NCI-H69 (cell line): ENCODE measurements around the gene PLEK2.

Source experiments
- DNase-seq: peaks from one replicate; lab custom pipeline; 2025; lab: John Stamatoyannopoulos, UW

PLEK2 gene

GRCh38 chr14:67397536-67397935 is 14.4 kb downstream of the PLEK2 start:
- no peak for DNase-seq

GRCh38 chr14:67396381-67396970 is 15.5 kb downstream of the PLEK2 start:
- no peak for DNase-seq

- DNase-seq: no peak
These were observed 16.1 kb downstream of the PLEK2 start for GRCh38 chr14:67395876-67396189.

- no peak for DNase-seq
These were observed 16.7 kb downstream of the PLEK2 start for GRCh38 chr14:67395086-67395875.

- DNase-seq: no peak
These were observed 18.3 kb downstream of the PLEK2 start for GRCh38 chr14:67393689-67394088.

DNA sequence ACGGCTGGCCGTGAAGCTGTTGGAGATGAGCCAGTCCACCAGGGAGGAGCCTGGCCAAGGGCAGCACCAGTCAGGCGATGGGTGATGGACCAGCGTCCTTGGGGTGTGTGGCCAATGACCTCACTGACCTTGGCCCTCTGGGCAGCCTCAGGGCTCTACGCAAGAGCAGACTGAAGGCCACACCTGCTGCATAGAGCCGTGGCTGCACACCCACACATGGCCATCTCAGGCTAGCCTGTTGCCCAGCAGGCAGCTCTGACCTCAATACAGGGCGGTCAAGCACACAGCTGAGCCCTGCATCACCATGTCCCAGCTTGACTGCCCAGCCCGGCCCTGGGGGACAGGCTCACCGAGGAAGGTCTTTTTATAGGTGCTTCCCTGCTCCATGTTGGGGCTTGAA is 19.2 kb downstream of the PLEK2 start:
- DNase-seq: no peak

- no peak for DNase-seq
These were observed 19.8 kb downstream of the PLEK2 start for GRCh38 chr14:67392123-67392522.

DNA sequence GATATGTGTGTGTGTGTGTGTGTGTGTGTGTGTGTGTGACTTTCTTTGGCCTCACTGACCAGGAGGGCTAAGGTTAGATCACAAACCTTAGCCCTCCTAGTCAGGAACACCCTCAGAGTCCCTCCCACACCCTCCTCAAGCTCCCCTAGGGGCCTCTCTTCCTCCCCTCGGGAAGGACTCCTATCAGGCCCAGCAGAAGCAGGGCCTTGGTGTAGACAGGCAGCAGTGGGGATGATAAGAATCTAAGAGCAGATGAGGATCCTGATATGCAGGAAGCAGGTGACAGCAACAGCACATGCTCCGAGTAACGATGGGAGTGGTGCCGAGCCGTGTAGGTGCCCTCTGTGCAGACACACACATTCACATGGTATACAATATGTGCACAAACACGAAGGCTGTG is 20.7 kb downstream of the PLEK2 start:
- DNase-seq: no peak

- no peak for DNase-seq
These were observed 22.0 kb downstream of the PLEK2 start for GRCh38 chr14:67389811-67390534.

GRCh38 chr14:67389275-67389674 is 22.7 kb downstream of the PLEK2 start:
- DNase-seq: no peak

GRCh38 chr14:67387195-67387594 is 24.8 kb downstream of the PLEK2 start:
- no peak for DNase-seq

DNA sequence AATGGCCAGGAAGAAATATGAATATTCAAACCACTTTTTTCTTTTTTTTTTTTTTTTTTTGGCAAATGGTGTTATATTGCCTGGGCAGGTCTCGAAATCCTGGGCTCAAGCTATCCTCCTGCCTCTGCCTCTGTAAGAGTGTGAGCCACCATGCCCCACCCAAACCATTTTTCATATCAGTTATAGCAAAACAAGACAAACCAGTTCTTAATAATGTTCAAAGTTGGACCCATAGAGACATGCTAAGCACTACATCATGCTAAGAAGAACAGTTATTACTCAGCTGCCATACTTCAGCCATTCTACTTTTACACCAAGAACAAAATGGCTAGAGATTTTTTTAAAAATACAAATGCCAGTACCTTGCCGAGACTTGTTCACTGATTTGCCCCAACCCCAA is 26.3 kb downstream of the PLEK2 start:
- DNase-seq: no peak

GRCh38 chr14:67385120-67385519 is 26.8 kb downstream of the PLEK2 start:
- no peak for DNase-seq

GRCh38 chr14:67377916-67378315 is 34.0 kb downstream of the PLEK2 start:
- DNase-seq: no peak

DNA sequence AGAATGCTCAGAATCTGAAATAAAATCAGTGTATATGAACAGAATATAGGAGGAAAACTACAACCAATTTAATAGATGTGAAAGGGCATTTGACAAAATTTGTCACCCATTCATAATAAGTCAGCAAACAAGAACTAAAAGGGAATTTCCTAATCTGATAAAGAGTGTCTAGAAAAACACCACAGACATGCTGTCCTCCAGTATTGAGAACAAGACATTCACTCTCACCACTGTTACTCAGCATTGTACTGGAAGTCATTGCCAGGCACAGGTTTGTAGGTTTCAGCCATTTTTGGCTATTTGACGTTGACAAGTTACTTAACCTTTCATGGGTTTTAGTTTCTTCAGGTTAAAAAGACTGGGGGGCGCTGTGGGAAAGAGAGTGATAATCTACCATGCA is 38.6 kb downstream of the PLEK2 start:
- DNase-seq: no peak

DNA sequence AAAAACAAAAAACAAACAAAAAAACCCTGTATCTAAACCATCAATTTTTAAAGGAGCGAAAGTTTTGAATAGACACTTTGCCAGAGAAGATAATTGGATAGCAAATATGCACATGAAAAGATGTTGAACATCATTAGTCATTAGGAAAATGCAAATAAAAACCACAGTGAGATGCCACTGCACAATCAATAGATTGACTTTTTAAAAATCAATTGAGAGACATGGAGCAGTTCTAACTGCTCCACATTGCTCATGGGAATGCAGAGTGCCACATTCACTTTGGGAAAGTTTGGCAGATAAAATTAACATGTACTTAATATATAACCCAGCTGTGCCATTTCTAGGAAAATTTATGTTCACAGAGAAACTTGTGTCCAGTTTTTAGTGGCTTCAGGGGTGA is 39.1 kb downstream of the PLEK2 start:
- DNase-seq: no peak

DNA sequence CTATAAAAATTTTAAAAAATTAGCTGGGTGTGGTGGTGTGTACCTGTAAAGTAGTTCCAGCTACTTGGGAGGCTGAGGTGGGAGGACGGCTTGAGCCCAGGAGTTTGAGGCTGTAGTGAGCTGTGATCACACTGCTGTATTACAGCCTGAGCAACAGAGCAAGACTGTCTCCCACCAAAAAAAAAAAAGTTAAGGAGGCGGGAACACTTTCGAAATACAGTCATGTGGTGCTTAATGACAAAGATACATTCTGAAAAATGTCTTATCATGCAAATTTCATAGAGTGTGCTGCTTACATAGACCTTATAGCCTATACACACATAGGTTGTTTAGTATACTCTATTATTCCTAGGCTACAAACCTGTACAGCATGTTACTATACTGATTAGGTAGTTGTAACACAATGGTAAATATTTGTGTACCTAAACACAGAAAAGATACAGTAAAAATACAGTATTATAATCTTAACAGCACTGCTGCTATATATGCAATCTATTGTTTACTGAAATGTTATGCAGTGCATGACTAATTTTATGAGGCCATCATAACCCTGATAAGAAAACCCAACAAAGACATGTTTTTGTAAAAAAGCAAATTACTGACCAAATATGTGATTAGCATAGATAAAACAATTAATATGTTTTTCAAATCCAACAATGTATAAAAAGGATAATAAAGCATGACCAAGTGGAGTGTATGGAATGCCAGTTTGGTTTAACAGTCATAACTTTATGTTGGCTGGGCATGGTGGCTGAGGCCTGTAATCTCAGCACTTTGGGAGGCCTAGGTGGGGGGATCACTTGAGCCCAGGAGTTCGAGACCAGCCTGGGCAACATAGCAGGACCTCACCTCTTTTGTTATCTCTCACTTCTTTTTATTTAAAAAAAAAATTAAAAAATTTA is 40.5 kb downstream of the PLEK2 start:
- DNase-seq: no peak

DNA sequence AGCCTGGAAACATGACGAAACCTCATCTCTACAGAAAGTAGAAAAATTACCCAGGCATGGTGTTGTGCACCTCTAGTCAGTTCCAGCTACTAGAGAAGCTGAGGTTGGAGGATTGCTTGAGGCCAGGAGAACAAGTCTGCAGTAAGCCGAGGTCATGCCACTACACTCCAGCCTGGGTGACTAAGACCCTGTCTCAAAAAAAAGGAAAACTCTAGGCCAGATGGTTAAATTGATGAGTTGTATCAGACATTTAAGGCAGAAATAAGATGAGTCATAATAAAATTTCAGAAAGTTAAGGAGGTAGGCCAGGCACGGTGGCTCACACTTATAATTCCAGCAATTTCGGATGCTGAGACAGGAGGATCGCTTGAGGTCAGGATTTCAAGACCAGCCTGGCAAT is 41.1 kb downstream of the PLEK2 start:
- DNase-seq: no peak

GRCh38 chr14:67365476-67365875 is 46.5 kb downstream of the PLEK2 start:
- no peak for DNase-seq

DNA sequence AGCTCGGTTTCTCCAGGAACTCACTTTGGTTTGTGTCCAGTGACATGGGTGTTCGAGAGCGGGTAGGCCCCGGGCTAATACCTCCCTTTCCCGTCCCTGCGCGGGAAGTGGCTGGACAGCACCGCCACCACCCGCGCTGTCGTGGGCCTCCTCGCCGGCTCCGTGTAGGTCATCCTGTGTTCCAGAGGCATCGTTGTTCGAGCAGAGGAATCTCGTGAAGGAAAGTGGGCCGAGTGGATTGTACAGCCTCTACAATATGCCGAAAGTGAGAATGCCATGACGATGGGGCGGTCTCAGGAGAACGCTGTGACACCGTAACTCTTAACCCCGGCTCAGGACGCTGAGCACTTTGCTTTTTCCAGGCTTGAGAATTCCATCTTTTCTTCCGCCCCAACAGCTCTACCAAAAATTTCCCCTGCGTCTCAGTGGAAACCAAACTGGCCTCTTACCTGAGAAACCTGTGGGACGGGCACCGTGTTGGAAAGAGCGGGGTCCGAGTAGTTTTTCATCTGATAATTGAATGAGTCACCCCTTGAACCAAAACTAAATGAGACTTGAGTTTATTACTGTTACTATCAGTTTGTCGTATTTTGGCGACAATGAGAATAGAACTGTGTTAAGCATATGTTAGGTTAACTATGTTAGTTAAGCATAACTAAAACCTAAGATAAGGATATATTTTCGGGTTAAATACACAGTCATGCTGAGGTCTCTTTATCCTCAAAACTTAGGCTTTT is 51.3 kb downstream of the PLEK2 start:
- DNase-seq: no peak

DNA sequence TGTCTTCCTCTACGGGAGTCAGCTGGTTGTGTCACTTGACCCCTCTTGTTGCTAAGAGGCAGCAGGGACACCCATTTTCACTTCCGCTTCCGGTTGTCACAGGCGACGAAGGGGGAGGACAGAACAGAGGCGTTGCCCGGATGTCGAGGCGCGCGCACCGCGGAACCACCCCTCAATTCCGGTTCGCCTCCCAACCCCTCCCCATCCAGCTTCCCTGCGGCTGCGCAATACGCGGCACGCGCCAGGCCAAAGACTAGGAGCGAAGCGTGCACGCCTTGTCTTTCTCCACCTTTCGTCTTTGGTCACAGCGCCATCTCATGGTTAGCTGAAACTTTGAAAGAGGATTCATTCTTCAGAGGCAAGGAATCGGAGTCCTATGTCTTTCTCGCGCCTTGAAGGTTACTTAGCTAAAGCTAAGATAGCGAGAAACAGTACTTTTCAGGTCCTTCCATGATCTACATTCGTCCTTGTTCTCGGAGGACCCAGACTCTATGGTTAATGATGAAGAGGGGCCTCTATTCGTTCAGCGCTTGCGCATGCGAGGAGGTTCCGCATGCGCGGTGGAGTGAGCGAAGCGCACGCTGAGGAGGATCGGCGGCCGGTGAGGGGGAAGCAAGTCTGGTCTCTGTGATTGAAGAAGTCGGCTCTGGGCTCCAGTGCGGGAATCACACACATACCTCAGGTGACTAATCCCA is 52.0 kb downstream of the PLEK2 start, which contains the start of the genes ATP6V1D and EIF2S1:
ATP6V1D (minus strand) TSS at position 30 of the 695 bp plus-strand sequence. CDS start 106 bp downstream, outside the sequence.
EIF2S1 (plus strand) TSS at position 554 of the 695 bp plus-strand sequence. CDS start 4,440 bp downstream, outside the sequence.
- peak; percentile 99 for DNase-seq
